Measurements from ENCODE around the gene NFKB1.

Gene NFKB1

DNA sequence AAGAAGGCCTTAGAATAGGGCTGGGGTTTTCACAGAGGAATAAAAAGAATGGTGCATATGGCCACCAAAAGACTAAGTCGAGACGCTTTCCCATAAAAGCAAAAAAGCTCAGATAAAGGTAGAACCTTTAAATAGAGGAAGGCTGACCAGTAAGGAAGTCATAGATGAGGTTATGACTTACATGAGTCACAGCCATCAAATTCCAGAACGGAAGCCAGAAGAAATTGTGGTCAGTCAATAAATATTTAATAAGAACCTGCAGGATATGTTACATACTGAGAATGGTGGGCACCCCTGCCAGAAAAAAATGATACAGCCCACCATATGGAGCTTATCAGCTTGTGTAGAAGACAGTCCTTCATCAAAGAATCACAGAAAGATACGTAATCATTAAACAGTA is 139.5 kb downstream of the NFKB1 start:
- Mint-ChIP-seq H3K27me3 (no peaks in the 10 kb centered on the region), H3K4me3 (no peak overlapping the region), H3K27ac (no peak overlapping the region), H3K4me1 (peaks cover 8% of the 10 kb centered on the region), H3K36me3 (ENCODE audit: low read depth) (peaks cover 17% of the 10 kb centered on the region), H3K9me3 (no peaks in the 10 kb centered on the region)
- ATAC-seq (no peak), DNase-seq (no peak)

DNA sequence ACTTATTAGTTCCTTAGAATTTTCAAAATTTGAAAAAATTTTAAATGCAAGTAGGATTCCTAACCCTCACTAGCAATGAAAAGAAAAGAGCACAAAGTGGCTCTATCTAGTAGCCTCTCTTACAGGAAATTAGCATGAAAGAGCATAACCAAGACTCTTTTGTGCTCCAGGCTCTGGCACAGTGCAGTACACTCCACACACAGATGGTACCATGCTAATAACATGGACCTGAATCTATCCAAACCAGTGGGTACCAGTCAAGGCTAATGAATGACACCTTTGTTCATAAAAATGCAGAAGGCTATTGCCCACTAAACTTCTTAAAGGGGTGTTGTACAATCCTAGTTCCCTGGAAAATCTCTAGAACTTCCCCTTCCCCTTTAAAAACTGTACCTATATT is 140.6 kb downstream of the NFKB1 start:
- Mint-ChIP-seq H3K9me3 (no peaks in the 10 kb centered on the region), H3K36me3 (ENCODE audit: low read depth) (peaks cover 15% of the 10 kb centered on the region), H3K27me3 (no peaks in the 10 kb centered on the region), H3K4me1 (peaks cover 10% of the 10 kb centered on the region), H3K27ac (no peak overlapping the region), H3K4me3 (no peak overlapping the region)
- DNase-seq (no peak), ATAC-seq (no peak)

DNA sequence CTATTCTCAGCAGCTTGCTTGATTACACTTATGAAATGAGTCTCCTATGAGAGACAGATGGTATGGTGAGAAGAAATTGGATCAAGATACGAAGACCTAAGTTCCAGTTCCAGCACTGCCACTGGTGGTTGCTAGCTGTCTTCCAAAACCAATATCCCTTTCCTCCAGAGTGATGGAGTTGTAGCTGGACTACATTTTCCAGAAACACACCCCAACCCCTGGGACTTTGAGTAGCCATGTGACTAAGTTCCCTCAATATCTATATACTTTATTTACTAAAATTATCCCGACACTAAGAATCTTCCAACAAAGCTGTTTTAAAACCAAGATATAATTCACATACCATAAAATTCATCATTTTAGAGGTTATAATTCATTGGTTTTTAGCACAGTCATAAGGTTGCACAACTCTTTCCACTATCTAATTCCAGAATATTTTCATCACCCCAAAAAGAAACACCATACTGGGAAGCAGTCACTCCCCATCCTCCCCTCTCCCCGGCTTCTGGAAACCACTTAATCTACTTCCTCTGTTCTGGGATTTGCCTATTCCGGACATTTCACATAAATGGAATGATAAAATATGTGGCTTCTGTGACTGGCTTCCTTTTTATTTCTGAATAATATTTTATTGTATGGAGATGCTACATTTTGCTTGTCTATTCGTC is 141.6 kb downstream of the NFKB1 start:
- no peak overlapping the region for H3K4me3 Mint-ChIP-seq
- no peaks in the 10 kb centered on the region for H3K9me3 Mint-ChIP-seq
- no peak overlapping the region for H3K27ac Mint-ChIP-seq
- no peak for DNase-seq
- H3K36me3 Mint-ChIP-seq (ENCODE audit: low read depth), result peaks cover 12% of the 10 kb centered on the region
- H3K4me1 Mint-ChIP-seq, result peaks cover 15% of the 10 kb centered on the region
- H3K27me3 Mint-ChIP-seq, result no peaks in the 10 kb centered on the region
- ATAC-seq, result no peak

DNA sequence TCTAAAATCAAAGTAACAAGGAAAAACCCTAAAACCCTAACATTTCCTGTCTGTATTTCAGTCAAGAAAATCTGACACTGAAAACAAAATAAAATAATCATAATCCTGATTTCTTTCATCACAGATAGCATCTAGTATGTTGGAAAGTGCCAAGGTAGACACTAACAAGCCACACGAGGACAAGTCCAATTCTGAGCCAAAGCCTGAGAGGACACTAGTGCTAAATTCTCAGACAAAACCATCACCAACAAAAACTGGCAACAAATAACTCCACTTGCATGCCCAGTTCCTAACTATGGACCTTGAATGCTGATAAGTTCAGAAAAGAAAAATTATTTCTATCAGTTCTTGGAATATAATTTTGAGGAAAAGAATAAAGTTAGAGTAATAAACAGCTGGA is 146.0 kb downstream of the NFKB1 start:
- H3K36me3 Mint-ChIP-seq (ENCODE audit: low read depth), result peaks cover 28% of the 10 kb centered on the region
- no peak overlapping the region for H3K27ac Mint-ChIP-seq
- no peak overlapping the region for H3K4me3 Mint-ChIP-seq

DNA sequence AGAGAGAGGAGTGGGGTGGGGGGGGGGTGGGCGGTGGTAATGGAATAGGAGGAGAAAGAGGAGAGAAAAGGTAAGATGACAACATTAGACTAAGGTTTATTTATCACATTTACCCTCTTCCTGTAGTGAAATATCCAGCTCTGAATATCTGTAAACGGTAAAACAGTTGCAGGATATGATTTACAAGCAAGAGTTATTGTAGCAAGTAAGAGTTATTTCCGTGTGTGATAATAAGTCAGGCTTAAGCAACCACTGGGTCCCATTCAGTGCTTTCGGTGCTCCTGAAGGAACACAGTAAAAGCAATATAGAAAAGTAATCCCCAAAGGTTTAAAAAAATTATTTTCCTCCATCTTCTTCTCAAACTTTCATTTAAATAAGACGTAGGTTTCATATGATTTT is 156.0 kb downstream of the NFKB1 start:
- H3K27me3 Mint-ChIP-seq, result no peaks in the 10 kb centered on the region
- no peak overlapping the region for H3K4me3 Mint-ChIP-seq
- H3K27ac Mint-ChIP-seq, result no peak overlapping the region
- peaks cover 3% of the 10 kb centered on the region for H3K36me3 Mint-ChIP-seq (ENCODE audit: low read depth)
- no peak for ATAC-seq
- DNase-seq, result no peak
- H3K9me3 Mint-ChIP-seq, result no peaks in the 10 kb centered on the region
- H3K4me1 Mint-ChIP-seq, result no peaks in the 10 kb centered on the region

More for the DNA sequence above, 146.0 kb downstream of the NFKB1 start:
- DNase-seq (no peak), ATAC-seq (no peak)
- Mint-ChIP-seq H3K27me3 (no peaks in the 10 kb centered on the region), H3K9me3 (no peaks in the 10 kb centered on the region), H3K4me1 (peaks cover 7% of the 10 kb centered on the region)

DNA sequence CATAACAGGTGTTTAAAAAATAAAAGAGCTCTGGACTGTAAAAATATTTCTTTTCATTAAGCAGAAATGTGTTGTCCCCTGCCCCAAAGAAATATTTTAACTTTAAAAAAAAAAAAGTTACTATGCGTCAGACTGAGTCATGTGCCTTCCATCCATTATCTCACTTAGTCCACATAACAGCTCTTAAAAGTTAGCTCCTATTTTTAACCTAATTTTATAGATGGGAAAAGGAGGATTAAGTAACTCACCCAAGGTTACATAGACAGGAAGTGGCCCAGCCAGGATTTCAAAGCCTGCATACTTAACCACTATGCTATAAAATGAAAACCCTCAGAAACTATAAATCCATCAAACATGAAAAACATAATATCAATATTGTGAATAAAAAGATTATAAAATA is 161.9 kb downstream of the NFKB1 start:
- H3K36me3 Mint-ChIP-seq (ENCODE audit: low read depth), result peaks cover 14% of the 10 kb centered on the region
- no peak for DNase-seq
- H3K9me3 Mint-ChIP-seq, result no peaks in the 10 kb centered on the region
- ATAC-seq, result no peak
- no peaks in the 10 kb centered on the region for H3K4me1 Mint-ChIP-seq
- H3K27me3 Mint-ChIP-seq, result no peaks in the 10 kb centered on the region
- H3K4me3 Mint-ChIP-seq, result no peak overlapping the region
- H3K27ac Mint-ChIP-seq, result no peak overlapping the region

DNA sequence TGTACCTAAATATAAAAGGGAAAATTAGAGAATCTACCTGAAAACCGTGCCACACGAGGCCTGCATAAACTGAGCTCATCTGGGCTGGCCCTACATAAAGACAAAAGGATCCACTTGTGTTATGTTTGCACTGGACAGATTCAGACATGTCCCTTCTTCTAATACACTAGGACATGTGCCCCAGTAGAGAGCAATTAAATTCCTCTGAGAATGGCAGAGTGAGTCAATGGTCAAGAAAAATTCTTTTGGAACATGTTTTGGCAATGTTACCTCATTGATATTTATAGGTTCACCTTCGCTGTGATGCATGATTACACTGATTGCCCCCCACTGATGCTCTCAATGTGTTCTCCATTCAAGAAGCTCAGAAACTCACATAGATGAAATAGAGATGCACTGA is 164.4 kb downstream of the NFKB1 start:
- DNase-seq (no peak), ATAC-seq (no peak)
- Mint-ChIP-seq H3K9me3 (no peaks in the 10 kb centered on the region), H3K27me3 (no peaks in the 10 kb centered on the region), H3K36me3 (ENCODE audit: low read depth) (peaks cover 14% of the 10 kb centered on the region), H3K4me3 (no peak overlapping the region), H3K4me1 (no peaks in the 10 kb centered on the region), H3K27ac (no peak overlapping the region)

Data from activated naive CD8-positive, alpha-beta T cell treated with anti-CD3 and anti-CD28 coated beads, Interleukin-2, amount 50 U/mL, for 24 hours (primary cell).